Kidney (tissue), 14 donors: ENCODE measurements around the gene KIF17. TPM values are rescaled to one million over a fixed set of nuclear protein-coding genes. Genes with fewer than 3 reads are reported as not detected.
A peak's percentile ranks its signal among the peaks of the same experiment; 100 is the strongest.

ENCODE experiments used
- DNase-seq, 5 donors: peaks; one replicate each; pipeline ENCODE4 v3.0.0-alpha.2; 2013 to 2020
- FAIRE-seq: peaks from 2 replicates; lab custom pipeline; 2012; peaks lifted over from hg19 to GRCh38; lab: Jason Lieb, UNC
- H3K27ac ChIP-seq, 2 donors: one replicate each; pipeline ENCODE4 v1.7.0; 2013; ENCODE audit warnings: low read depth in 2 of 2, low read length in 2 of 2, inconsistent platforms in 1 of 2
- H3K27me3 ChIP-seq: one replicate; pipeline ENCODE4 v1.7.1; 2013; ENCODE audit warnings: low read length, inconsistent platforms; ENCODE audit not compliant: control insufficient read depth, insufficient read depth
- H3K36me3 ChIP-seq, 3 donors: one replicate each; pipeline versions ENCODE4 v1.7.0 to v1.7.1; 2013; ENCODE audit warnings: low read length in 3 of 3, control low read depth in 1 of 3, inconsistent platforms in 1 of 3; ENCODE audit not compliant: insufficient read depth in 3 of 3, control insufficient read depth in 2 of 3
- H3K4me1 ChIP-seq, 3 donors: one replicate each; pipeline versions ENCODE4 v1.7.0 to v1.7.1; 2013; ENCODE audit warnings: low read length in 3 of 3, inconsistent platforms in 1 of 3, low read depth in 1 of 3; ENCODE audit not compliant: control insufficient read depth in 2 of 3, insufficient read depth in 2 of 3
- H3K4me3 ChIP-seq, 3 donors: one replicate each; pipeline versions ENCODE4 v1.7.0 to v1.8.1; 2013; ENCODE audit warnings: low read length in 3 of 3, control low read depth in 1 of 3, inconsistent platforms in 1 of 3
- H3K9ac ChIP-seq, 3 donors: one replicate each; pipeline versions ENCODE4 v1.7.0 to v1.7.1; 2013; ENCODE audit warnings: low read length in 3 of 3, control low read depth in 1 of 3, inconsistent platforms in 1 of 3
- H3K9me3 ChIP-seq, 3 donors: one replicate each; pipeline versions ENCODE4 v1.7.0 to v1.7.1; 2013; ENCODE audit warnings: low read length in 3 of 3, control low read depth in 1 of 3, inconsistent platforms in 1 of 3; ENCODE audit not compliant: control insufficient read depth in 2 of 3, insufficient read depth in 1 of 3
- intact Hi-C: fragments of 100-400 bp; cut with DNase I; formaldehyde crosslinking; loops from one replicate; pipeline ENCODE4 v1.11.1; 2022
- polyA plus RNA-seq: library from polyadenylated mRNA; stranded (reverse); fragments of 350-450 nt; fragmentation: Illumina TruSeq; extraction: RNeasy Lipid Tissue Mini Kit (QIAGEN cat#74804); gene quantifications from one replicate; pipeline ENCODE4 v1.2.3, GENCODE V29; 2014; ENCODE audit warnings: low read depth, low replicate concordance; ENCODE audit not compliant: insufficient read depth
- total RNA-seq: library from RNA; stranded (reverse); fragmentation: NEBNext Ultra II Directional; extraction: Animal tissue kit (Norgen Biotek cat#: 25700); gene quantifications from one replicate; pipeline ENCODE4 v1.2.1, GENCODE V29; 2021
- TF ChIP-seq, protein P1 (sequence below): IDR thresholded peaks from 3 replicates; pipeline ENCODE4 v1.5.1; 2012; ENCODE audit warnings: mild to moderate bottlenecking, moderate library complexity, borderline replicate concordance; ENCODE audit not compliant: insufficient read depth; ENCODE audit errors: extremely low read depth
- donor health status: control.
- donor health status: control.
- donor health status: control.
- donor health status: control.
- donor health status: control.
- donor health status: DM: yes; HTN: yes; CAD: no.
- donor health status: Normal renal cell carcinoma (clear cell type).

KIF17 gene
- total and polyA plus RNA-seq, 2 donors from 2014 or later: 3.7 to 4.9 TPM

DNA sequence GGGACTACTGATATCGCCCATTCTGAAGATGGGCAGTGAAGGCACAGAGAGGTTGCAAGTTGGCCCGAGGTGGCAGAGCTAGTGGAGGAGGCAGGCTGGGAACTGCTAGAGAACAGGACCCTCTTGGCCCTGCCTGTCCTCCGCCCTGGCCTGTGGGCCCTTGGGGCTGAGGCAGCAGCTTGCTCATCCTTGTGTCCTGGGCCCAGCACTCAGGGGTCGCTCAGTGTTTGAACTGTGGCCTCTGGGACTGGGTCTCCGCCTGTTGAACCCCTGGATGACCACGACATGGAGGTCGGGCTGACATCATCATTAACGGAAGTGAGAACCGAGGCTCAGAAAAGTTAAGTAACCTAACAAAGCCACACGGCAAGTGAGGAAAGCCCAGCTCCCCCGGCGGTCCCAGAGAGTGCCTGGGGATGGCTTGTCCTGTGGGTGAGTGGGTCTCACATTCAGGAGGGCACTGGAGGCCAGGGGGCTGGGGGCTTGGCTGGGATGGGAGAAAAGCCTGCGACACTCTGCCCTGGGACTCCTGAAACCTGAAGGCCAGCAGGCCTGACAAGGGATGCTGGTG lies 33.7 kb downstream of the KIF17 start:
- TF ChIP-seq, protein P1, sequence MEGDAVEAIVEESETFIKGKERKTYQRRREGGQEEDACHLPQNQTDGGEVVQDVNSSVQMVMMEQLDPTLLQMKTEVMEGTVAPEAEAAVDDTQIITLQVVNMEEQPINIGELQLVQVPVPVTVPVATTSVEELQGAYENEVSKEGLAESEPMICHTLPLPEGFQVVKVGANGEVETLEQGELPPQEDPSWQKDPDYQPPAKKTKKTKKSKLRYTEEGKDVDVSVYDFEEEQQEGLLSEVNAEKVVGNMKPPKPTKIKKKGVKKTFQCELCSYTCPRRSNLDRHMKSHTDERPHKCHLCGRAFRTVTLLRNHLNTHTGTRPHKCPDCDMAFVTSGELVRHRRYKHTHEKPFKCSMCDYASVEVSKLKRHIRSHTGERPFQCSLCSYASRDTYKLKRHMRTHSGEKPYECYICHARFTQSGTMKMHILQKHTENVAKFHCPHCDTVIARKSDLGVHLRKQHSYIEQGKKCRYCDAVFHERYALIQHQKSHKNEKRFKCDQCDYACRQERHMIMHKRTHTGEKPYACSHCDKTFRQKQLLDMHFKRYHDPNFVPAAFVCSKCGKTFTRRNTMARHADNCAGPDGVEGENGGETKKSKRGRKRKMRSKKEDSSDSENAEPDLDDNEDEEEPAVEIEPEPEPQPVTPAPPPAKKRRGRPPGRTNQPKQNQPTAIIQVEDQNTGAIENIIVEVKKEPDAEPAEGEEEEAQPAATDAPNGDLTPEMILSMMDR: no peak
- H3K4me1 ChIP-seq: peaks cover 0 to 3% (median 0%) of the 10 kb centered on the region in 3 donors
- H3K36me3 ChIP-seq: no peaks in the 10 kb centered on the region
- FAIRE-seq (no peak), DNase-seq (no peak)
- H3K9me3 ChIP-seq: no peaks in the 10 kb centered on the region
- no peaks in the 10 kb centered on the region for H3K27me3 ChIP-seq
- peak overlapping the region in 1 of 3 donors; percentile 55 for H3K4me3 ChIP-seq
- intact Hi-C loops: no loop called here
- H3K27ac ChIP-seq: peak overlapping the region; percentile 76 to 88
- peak overlapping the region in 1 of 3 donors; percentile 40 for H3K9ac ChIP-seq

DNA sequence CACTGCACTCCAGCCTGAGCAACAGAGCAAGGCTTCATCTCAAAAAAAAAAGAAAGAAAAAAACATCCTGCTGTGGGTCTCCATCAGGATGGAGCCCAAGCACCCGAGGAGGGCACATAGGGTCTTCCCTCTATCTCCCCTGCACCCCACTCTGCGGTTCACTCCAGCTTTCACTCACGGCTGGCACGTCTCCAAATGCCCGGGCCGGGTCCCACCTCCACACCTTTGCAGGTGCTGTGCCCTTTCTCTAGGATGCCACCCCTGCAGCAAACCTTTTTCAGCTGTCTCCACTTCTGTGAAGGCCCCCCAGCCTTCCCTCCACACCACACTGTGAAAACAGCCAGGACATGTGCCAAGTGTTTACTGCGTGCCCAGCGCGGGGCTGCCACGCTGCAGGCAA lies 34.2 kb downstream of the KIF17 start:
- DNase-seq: no peak
- H3K4me3 ChIP-seq: no peak overlapping the region
- TF ChIP-seq, protein P1: no peak
- no peaks in the 10 kb centered on the region for H3K27me3 ChIP-seq
- H3K27ac ChIP-seq: peak overlapping the region in 1 of 2 donors; percentile 76
- H3K9ac ChIP-seq: no peak overlapping the region
- H3K4me1 ChIP-seq: peaks cover 0 to 3% (median 0%) of the 10 kb centered on the region in 3 donors
- no peak for FAIRE-seq
- H3K9me3 ChIP-seq: no peaks in the 10 kb centered on the region
- intact Hi-C loops: no loop called here
- no peaks in the 10 kb centered on the region for H3K36me3 ChIP-seq

DNA sequence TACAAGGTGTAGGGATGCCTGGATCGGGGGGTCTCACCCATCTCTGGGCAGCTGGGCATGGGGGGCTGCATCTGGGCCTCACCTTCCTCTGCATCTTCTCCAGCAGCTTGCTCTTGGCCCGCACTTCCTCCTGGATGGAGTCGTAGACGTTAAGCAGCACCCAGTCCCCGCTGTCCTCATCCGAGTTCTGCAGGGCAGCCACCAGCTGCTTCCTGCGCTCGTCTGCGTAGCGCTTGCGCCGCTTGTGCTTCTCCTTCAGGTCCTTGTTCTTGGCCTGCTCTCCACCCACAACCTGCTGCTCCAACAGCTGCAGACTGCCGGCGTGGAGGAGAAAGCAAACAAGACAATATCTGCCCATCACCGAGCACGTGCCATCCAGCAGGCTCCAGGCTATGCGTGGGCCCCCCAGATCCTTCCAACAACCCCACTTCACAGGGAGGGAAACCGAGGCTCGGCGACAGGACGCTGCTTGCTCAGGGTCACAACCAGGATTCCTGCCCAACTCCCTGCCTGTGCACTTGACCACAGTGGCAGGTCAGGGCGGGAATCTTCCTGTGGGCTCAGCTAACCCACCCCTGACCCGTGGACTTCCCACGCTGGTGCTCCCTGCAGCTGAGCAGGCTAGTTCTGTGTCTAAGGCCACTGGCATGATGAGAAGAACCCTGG lies 35.1 kb downstream of the KIF17 start:
- Histone ChIP-seq H3K9me3 (no peaks in the 10 kb centered on the region), H3K4me3 (no peak overlapping the region), H3K27me3 (no peaks in the 10 kb centered on the region), H3K4me1 (peaks cover 0 to 3% (median 0%) of the 10 kb centered on the region in 3 donors), H3K27ac (no peak overlapping the region), H3K9ac (no peak overlapping the region), H3K36me3 (no peaks in the 10 kb centered on the region)
- intact Hi-C loops: no loop called here
- TF ChIP-seq, protein P1: no peak
- FAIRE-seq (no peak), DNase-seq (no peak)
